T-cell (primary cell): Measurements from ENCODE around the gene MAPK8IP3. TPM values are rescaled to one million over a fixed set of nuclear protein-coding genes. Genes with fewer than 3 reads are reported as not detected.

Source experiments
- ATAC-seq, 4 experiments: fragments of 200-7000 bp in 3 of 4; fragments of 150-1000 bp in 1 of 4; cut with Tn5 transposase; replicated peaks in 1 of 4; 1 replicate in 3 of 4; 2 replicates in 1 of 4; pipeline ENCODE4 v1.10.0; 2021; ENCODE audit warnings: moderate library complexity in 3 of 4, mild to moderate bottlenecking in 2 of 4, moderate number of reproducible peaks in 1 of 4
- CTCF ChIA-PET, 2 donors: fragments of 300-600 bp; sonication (Branson Sonifier 250); formaldehyde crosslinking; loops; one replicate each; lab custom pipeline; 2022; ENCODE audit warnings: antibody characterized with exemption in 2 of 2; lab: Charles Lee
- POLR2A ChIA-PET, 2 donors: fragments of 300-600 bp; sonication (Branson Sonifier 250); formaldehyde crosslinking; loops; one replicate each; lab custom pipeline; 2022; ENCODE audit warnings: antibody characterized with exemption in 2 of 2; lab: Charles Lee
- DNase-seq, 35 experiments: peaks; one replicate each; pipeline versions ENCODE4 v3.0.0 to v3.0.0-alpha.2; 2013 to 2023
- H3K27ac ChIP-seq: one replicate; pipeline ENCODE4 v1.5.1; 2013; ENCODE audit warnings: low read length
- H3K27me3 ChIP-seq, 2 experiments: replicated peaks in 1 of 2; 1 replicate in 1 of 2; 2 replicates in 1 of 2; pipeline versions ENCODE4 v1.6.1 to v1.7.0; 2013; ENCODE audit warnings: low read length in 1 of 2, mixed read lengths in 1 of 2; ENCODE audit not compliant: control insufficient read depth in 2 of 2, insufficient read depth in 2 of 2; ENCODE audit errors: extremely low read depth in 1 of 2
- H3K36me3 ChIP-seq, 2 donors: 1 replicate in 1 of 2; 2 replicates in 1 of 2; pipeline versions ENCODE4 v1.6.1 to v1.7.0; 2013; ENCODE audit warnings: low read length in 1 of 2; ENCODE audit not compliant: control insufficient read depth in 2 of 2, insufficient read depth in 1 of 2; ENCODE audit errors: extremely low read depth in 1 of 2
- H3K4me1 ChIP-seq, 2 experiments: 1 replicate in 1 of 2; 2 replicates in 1 of 2; pipeline versions ENCODE4 v1.6.1 to v1.7.0; 2013; ENCODE audit warnings: low read length in 2 of 2, mixed read lengths in 1 of 2; ENCODE audit not compliant: insufficient read depth in 2 of 2, control insufficient read depth in 1 of 2; ENCODE audit errors: extremely low read depth in 1 of 2
- H3K4me3 ChIP-seq, 2 donors: 1 replicate in 1 of 2; 2 replicates in 1 of 2; pipeline versions ENCODE4 v1.5.1 to v1.7.0; 2013; ENCODE audit warnings: mild to moderate bottlenecking in 2 of 2, low read length in 1 of 2, moderate library complexity in 1 of 2; ENCODE audit not compliant: control insufficient read depth in 1 of 2; ENCODE audit errors: extremely low read depth in 1 of 2
- H3K9me3 ChIP-seq: 2 replicates; pipeline ENCODE4 v1.7.0; 2013
- H3K27ac Mint-ChIP-seq, 2 donors: one replicate each; pipeline ENCODE4 v1.8.0; 2020 to 2021; ENCODE audit warnings: mild to moderate bottlenecking in 2 of 2, mixed read lengths in 2 of 2
- H3K27me3 Mint-ChIP-seq, 2 donors: one replicate each; pipeline ENCODE4 v1.8.0; 2021 to 2022; ENCODE audit warnings: mixed read lengths in 2 of 2
- H3K36me3 Mint-ChIP-seq: one replicate; pipeline ENCODE4 v1.8.0; 2021; ENCODE audit warnings: mixed read lengths
- H3K4me1 Mint-ChIP-seq, 3 donors: one replicate each; pipeline ENCODE4 v1.8.0; 2020 to 2022; ENCODE audit warnings: mixed read lengths in 3 of 3, mild to moderate bottlenecking in 1 of 3
- H3K4me3 Mint-ChIP-seq, 3 donors: one replicate each; pipeline ENCODE4 v1.8.0; 2020 to 2022; ENCODE audit warnings: mild to moderate bottlenecking in 3 of 3, mixed read lengths in 3 of 3, moderate library complexity in 3 of 3
- H3K9me3 Mint-ChIP-seq, 3 donors: one replicate each; pipeline ENCODE4 v1.8.0; 2020 to 2022; ENCODE audit warnings: mixed read lengths in 3 of 3
- WGBS: methylation state at CpG from one replicate; pipeline ENCODE4 v1.1.5; 2013; ENCODE audit warnings: missing lambda C conversion rate; ENCODE audit not compliant: insufficient coverage; 5-methylcytosine and 5-hydroxymethylcytosine counted together
- total RNA-seq, 35 experiments: library from RNA in 6 of 35; stranded (reverse) in 6 of 35; fragments of 120-200 nt in 1 of 35; gene quantifications; one replicate each; pipeline versions ENCODE4 v1.2.1 to v1.2.4 and lab custom pipeline; 2013 to 2026

MAPK8IP3 gene
- total RNA-seq, 5 donors from 2014 or later (not counting 1 experiment from before 2014, with no cell fraction given) = 216 to 309 (median 290) TPM

GRCh38 chr16:1819611-1820010 is 113.6 kb downstream of the MAPK8IP3 start:
- H3K4me3 ChIP-seq = no peak overlapping the region
- no peaks in the 10 kb centered on the region for H3K9me3 ChIP-seq
- WGBS = 95% methylated on average over 11 of the region's 15 CpGs
- H3K36me3 ChIP-seq = peaks cover 47 to 71% of the 10 kb centered on the region in 2 donors
- Mint-ChIP-seq H3K4me3 (no peak overlapping the region), H3K4me1 (peaks cover 3 to 13% (median 10%) of the 10 kb centered on the region in 3 donors), H3K27me3 (no peaks in the 10 kb centered on the region), H3K27ac (no peak overlapping the region), H3K9me3 (no peaks in the 10 kb centered on the region), H3K36me3 (peaks cover 9% of the 10 kb centered on the region)
- ATAC-seq (no peak), DNase-seq (no peak)
- CTCF ChIA-PET = no interaction called here
- POLR2A ChIA-PET = no interaction called here
- H3K27me3 ChIP-seq = no peaks in the 10 kb centered on the region
- H3K4me1 ChIP-seq = peaks cover 0 to 29% of the 10 kb centered on the region in 2 experiments
- no peak overlapping the region for H3K27ac ChIP-seq

Other genes with a start within 250 kb of the MAPK8IP3 start
- gene CLCN7, start 231.2 kb upstream of the MAPK8IP3 start, total RNA-seq = 100 to 1,000 TPM in 3 of 5 donors, 10 to 100 TPM in 2; 77.1 to 141 (median 114) TPM
- under 1 TPM in 1 of 5 donors, not detected in 4; 0.26 TPM for gene PTX4, start 217.3 kb upstream of the MAPK8IP3 start, total RNA-seq
- 10 to 100 TPM; 36.0 to 73.0 (median 56.1) TPM for gene TELO2, start 212.8 kb upstream of the MAPK8IP3 start, total RNA-seq
- 100 to 1,000 TPM in 3 of 5 donors, 10 to 100 TPM in 2; 33.1 to 158 (median 115) TPM for gene TMEM204, start 172.5 kb upstream of the MAPK8IP3 start, total RNA-seq
- gene IFT140, start 94.1 kb upstream of the MAPK8IP3 start, total RNA-seq = 10 to 100 TPM in 2 of 5 donors, 1 to 10 TPM in 3; 5.5 to 19.8 (median 8.1) TPM
- 10 to 100 TPM; 26.4 to 36.4 (median 33.0) TPM for gene CRAMP1, start 93.8 kb upstream of the MAPK8IP3 start, total RNA-seq
- 10 to 100 TPM; 13.8 to 51.1 (median 41.3) TPM for gene JPT2, start 27.9 kb upstream of the MAPK8IP3 start, total RNA-seq
- gene NME3, start 65.3 kb downstream of the MAPK8IP3 start, total RNA-seq = 10 to 100 TPM; 45.1 to 95.9 (median 87.5) TPM
- gene EME2, start 66.6 kb downstream of the MAPK8IP3 start, total RNA-seq = 10 to 100 TPM; 23.0 to 50.6 (median 34.5) TPM
- gene MRPS34, start 66.9 kb downstream of the MAPK8IP3 start, total RNA-seq = 10 to 100 TPM; 37.5 to 91.2 (median 77.9) TPM
- gene SPSB3, start 76.4 kb downstream of the MAPK8IP3 start, total RNA-seq = 100 to 1,000 TPM in 3 of 5 donors, 10 to 100 TPM in 2; 67.3 to 162 (median 139) TPM
- 10 to 100 TPM; 41.2 to 77.0 (median 74.3) TPM for gene NUBP2, start 76.8 kb downstream of the MAPK8IP3 start, total RNA-seq
- 1 to 10 TPM in 2 of 5 donors, under 1 TPM in 3; 0.50 to 1.9 (median 0.88) TPM for gene IGFALS, start 87.5 kb downstream of the MAPK8IP3 start, total RNA-seq
- 100 to 1,000 TPM in 1 of 5 donors, 10 to 100 TPM in 4; 37.6 to 102 (median 70.7) TPM for gene HAGH, start 120.6 kb downstream of the MAPK8IP3 start, total RNA-seq
- gene FAHD1, start 121.0 kb downstream of the MAPK8IP3 start, total RNA-seq = 10 to 100 TPM in 3 of 5 donors, 1 to 10 TPM in 2; 6.2 to 15.3 (median 11.2) TPM
- under 1 TPM in 1 of 5 donors, not detected in 4; 0.26 TPM for gene MEIOB, start 166.0 kb downstream of the MAPK8IP3 start, total RNA-seq
- not detected for gene HS3ST6, start 212.2 kb downstream of the MAPK8IP3 start, total RNA-seq
- 10 to 100 TPM in 2 of 5 donors, 1 to 10 TPM in 3; 5.6 to 11.9 (median 9.6) TPM for gene MSRB1, start 237.0 kb downstream of the MAPK8IP3 start, total RNA-seq
- gene RPL3L, start 248.5 kb downstream of the MAPK8IP3 start, total RNA-seq = not detected